ENCODE measurements around the gene SLC2A13. TPM values are rescaled to one million over a fixed set of nuclear protein-coding genes. Genes with fewer than 3 reads are reported as not detected.
"Not testable (repeated sequence)": the region's sequence is repeated elsewhere in the genome, so short reads cannot be mapped to it uniquely, and the experiment has no call there.

The SLC2A13 gene
- total RNA-seq, 1 donor from 2014 or later = 8.4 TPM

GRCh38 chr12:40047002-40047401 is 58.9 kb downstream of the SLC2A13 start:
- H3K9ac ChIP-seq (ENCODE audit: low read depth in 1 of 3, low read length in 3 of 3); H3K9me3 ChIP-seq (ENCODE audit: control insufficient read depth in 3 of 3, low read length in 3 of 3); H3K4me3 ChIP-seq (ENCODE audit: low read length in 3 of 3); H3K27me3 ChIP-seq (ENCODE audit: control insufficient read depth in 3 of 3, insufficient read depth in 3 of 3, low read length in 3 of 3); H3K27ac ChIP-seq (ENCODE audit: low read depth, low read length); H3K4me1 ChIP-seq (ENCODE audit: control insufficient read depth in 3 of 3, insufficient read depth in 3 of 3, low read length in 3 of 3); H3K36me3 ChIP-seq (ENCODE audit: control insufficient read depth in 3 of 3, insufficient read depth in 3 of 3, low read length in 3 of 3): not testable (repeated sequence)

- Histone ChIP-seq H3K4me1 (ENCODE audit: control insufficient read depth in 3 of 3, insufficient read depth in 3 of 3, low read length in 3 of 3) (no peaks in the 10 kb centered on the region), H3K4me3 (ENCODE audit: low read length in 3 of 3) (no peak overlapping the region), H3K36me3 (ENCODE audit: control insufficient read depth in 3 of 3, insufficient read depth in 3 of 3, low read length in 3 of 3) (no peaks in the 10 kb centered on the region), H3K9ac (ENCODE audit: low read depth in 1 of 3, low read length in 3 of 3) (no peak overlapping the region), H3K27ac (ENCODE audit: low read depth, low read length) (no peak overlapping the region), H3K27me3 (ENCODE audit: control insufficient read depth in 3 of 3, insufficient read depth in 3 of 3, low read length in 3 of 3) (no peaks in the 10 kb centered on the region), H3K9me3 (ENCODE audit: control insufficient read depth in 3 of 3, low read length in 3 of 3) (no peaks in the 10 kb centered on the region)
These were observed 60.2 kb downstream of the SLC2A13 start for GRCh38 chr12:40045656-40046055.

GRCh38 chr12:40044396-40044795 is 61.5 kb downstream of the SLC2A13 start:
- Histone ChIP-seq H3K36me3 (ENCODE audit: control insufficient read depth in 3 of 3, insufficient read depth in 3 of 3, low read length in 3 of 3) (no peaks in the 10 kb centered on the region), H3K4me1 (ENCODE audit: control insufficient read depth in 3 of 3, insufficient read depth in 3 of 3, low read length in 3 of 3) (no peaks in the 10 kb centered on the region), H3K9me3 (ENCODE audit: control insufficient read depth in 3 of 3, low read length in 3 of 3) (no peaks in the 10 kb centered on the region), H3K9ac (ENCODE audit: low read depth in 1 of 3, low read length in 3 of 3) (no peak overlapping the region), H3K4me3 (ENCODE audit: low read length in 3 of 3) (no peak overlapping the region), H3K27me3 (ENCODE audit: control insufficient read depth in 3 of 3, insufficient read depth in 3 of 3, low read length in 3 of 3) (no peaks in the 10 kb centered on the region), H3K27ac (ENCODE audit: low read depth, low read length) (no peak overlapping the region)

GRCh38 chr12:40039598-40039997 is 66.3 kb downstream of the SLC2A13 start:
- no peak overlapping the region for H3K9ac ChIP-seq (ENCODE audit: low read depth in 1 of 3, low read length in 3 of 3)
- H3K36me3 ChIP-seq (ENCODE audit: control insufficient read depth in 3 of 3, insufficient read depth in 3 of 3, low read length in 3 of 3) = no peaks in the 10 kb centered on the region
- no peaks in the 10 kb centered on the region for H3K27me3 ChIP-seq (ENCODE audit: control insufficient read depth in 3 of 3, insufficient read depth in 3 of 3, low read length in 3 of 3)
- H3K4me1 ChIP-seq (ENCODE audit: control insufficient read depth in 3 of 3, insufficient read depth in 3 of 3, low read length in 3 of 3) = no peaks in the 10 kb centered on the region
- H3K9me3 ChIP-seq (ENCODE audit: control insufficient read depth in 3 of 3, low read length in 3 of 3) = no peaks in the 10 kb centered on the region
- no peak overlapping the region for H3K27ac ChIP-seq (ENCODE audit: low read depth, low read length)
- H3K4me3 ChIP-seq (ENCODE audit: low read length in 3 of 3) = no peak overlapping the region

GRCh38 chr12:40038619-40039018 is 67.3 kb downstream of the SLC2A13 start:
- no peaks in the 10 kb centered on the region for H3K36me3 ChIP-seq (ENCODE audit: control insufficient read depth in 3 of 3, insufficient read depth in 3 of 3, low read length in 3 of 3)
- no peak overlapping the region for H3K27ac ChIP-seq (ENCODE audit: low read depth, low read length)

GRCh38 chr12:40034712-40035111 is 71.2 kb downstream of the SLC2A13 start:
- Histone ChIP-seq H3K9ac (ENCODE audit: low read depth in 1 of 3, low read length in 3 of 3) (no peak overlapping the region), H3K27me3 (ENCODE audit: control insufficient read depth in 3 of 3, insufficient read depth in 3 of 3, low read length in 3 of 3) (no peaks in the 10 kb centered on the region)

More at GRCh38 chr12:40038619-40039018, 67.3 kb downstream of the SLC2A13 start:
- Histone ChIP-seq H3K9me3 (ENCODE audit: control insufficient read depth in 3 of 3, low read length in 3 of 3) (no peaks in the 10 kb centered on the region), H3K9ac (ENCODE audit: low read depth in 1 of 3, low read length in 3 of 3) (no peak overlapping the region), H3K4me1 (ENCODE audit: control insufficient read depth in 3 of 3, insufficient read depth in 3 of 3, low read length in 3 of 3) (no peaks in the 10 kb centered on the region), H3K4me3 (ENCODE audit: low read length in 3 of 3) (no peak overlapping the region), H3K27me3 (ENCODE audit: control insufficient read depth in 3 of 3, insufficient read depth in 3 of 3, low read length in 3 of 3) (no peaks in the 10 kb centered on the region)

GRCh38 chr12:40034156-40034555 is 71.7 kb downstream of the SLC2A13 start:
- Histone ChIP-seq H3K4me1 (ENCODE audit: control insufficient read depth in 3 of 3, insufficient read depth in 3 of 3, low read length in 3 of 3) (no peaks in the 10 kb centered on the region), H3K9me3 (ENCODE audit: control insufficient read depth in 3 of 3, low read length in 3 of 3) (no peaks in the 10 kb centered on the region), H3K4me3 (ENCODE audit: low read length in 3 of 3) (no peak overlapping the region), H3K36me3 (ENCODE audit: control insufficient read depth in 3 of 3, insufficient read depth in 3 of 3, low read length in 3 of 3) (no peaks in the 10 kb centered on the region), H3K27me3 (ENCODE audit: control insufficient read depth in 3 of 3, insufficient read depth in 3 of 3, low read length in 3 of 3) (no peaks in the 10 kb centered on the region), H3K27ac (ENCODE audit: low read depth, low read length) (no peak overlapping the region), H3K9ac (ENCODE audit: low read depth in 1 of 3, low read length in 3 of 3) (no peak overlapping the region)

More at GRCh38 chr12:40034712-40035111, 71.2 kb downstream of the SLC2A13 start:
- Histone ChIP-seq H3K4me1 (ENCODE audit: control insufficient read depth in 3 of 3, insufficient read depth in 3 of 3, low read length in 3 of 3) (no peaks in the 10 kb centered on the region), H3K27ac (ENCODE audit: low read depth, low read length) (no peak overlapping the region), H3K4me3 (ENCODE audit: low read length in 3 of 3) (no peak overlapping the region), H3K36me3 (ENCODE audit: control insufficient read depth in 3 of 3, insufficient read depth in 3 of 3, low read length in 3 of 3) (no peaks in the 10 kb centered on the region), H3K9me3 (ENCODE audit: control insufficient read depth in 3 of 3, low read length in 3 of 3) (no peaks in the 10 kb centered on the region)

- no peak overlapping the region for H3K9ac ChIP-seq (ENCODE audit: low read depth in 1 of 3, low read length in 3 of 3)
- H3K27me3 ChIP-seq (ENCODE audit: control insufficient read depth in 3 of 3, insufficient read depth in 3 of 3, low read length in 3 of 3) = no peaks in the 10 kb centered on the region
- H3K4me3 ChIP-seq (ENCODE audit: low read length in 3 of 3) = no peak overlapping the region
- no peak overlapping the region for H3K27ac ChIP-seq (ENCODE audit: low read depth, low read length)
- no peaks in the 10 kb centered on the region for H3K9me3 ChIP-seq (ENCODE audit: control insufficient read depth in 3 of 3, low read length in 3 of 3)
- H3K4me1 ChIP-seq (ENCODE audit: control insufficient read depth in 3 of 3, insufficient read depth in 3 of 3, low read length in 3 of 3) = no peaks in the 10 kb centered on the region
- H3K36me3 ChIP-seq (ENCODE audit: control insufficient read depth in 3 of 3, insufficient read depth in 3 of 3, low read length in 3 of 3) = no peaks in the 10 kb centered on the region
These were observed 72.6 kb downstream of the SLC2A13 start for GRCh38 chr12:40033242-40033630.

GRCh38 chr12:40032433-40033241 is 73.2 kb downstream of the SLC2A13 start:
- no peak overlapping the region for H3K27ac ChIP-seq (ENCODE audit: low read depth, low read length)
- H3K9me3 ChIP-seq (ENCODE audit: control insufficient read depth in 3 of 3, low read length in 3 of 3) = no peaks in the 10 kb centered on the region
- no peak overlapping the region for H3K4me3 ChIP-seq (ENCODE audit: low read length in 3 of 3)
- no peak overlapping the region for H3K9ac ChIP-seq (ENCODE audit: low read depth in 1 of 3, low read length in 3 of 3)
- H3K4me1 ChIP-seq (ENCODE audit: control insufficient read depth in 3 of 3, insufficient read depth in 3 of 3, low read length in 3 of 3) = no peaks in the 10 kb centered on the region
- H3K27me3 ChIP-seq (ENCODE audit: control insufficient read depth in 3 of 3, insufficient read depth in 3 of 3, low read length in 3 of 3) = no peaks in the 10 kb centered on the region
- no peaks in the 10 kb centered on the region for H3K36me3 ChIP-seq (ENCODE audit: control insufficient read depth in 3 of 3, insufficient read depth in 3 of 3, low read length in 3 of 3)

- Histone ChIP-seq H3K27ac (ENCODE audit: low read depth, low read length) (no peak overlapping the region), H3K4me3 (ENCODE audit: low read length in 3 of 3) (no peak overlapping the region), H3K36me3 (ENCODE audit: control insufficient read depth in 3 of 3, insufficient read depth in 3 of 3, low read length in 3 of 3) (no peaks in the 10 kb centered on the region), H3K4me1 (ENCODE audit: control insufficient read depth in 3 of 3, insufficient read depth in 3 of 3, low read length in 3 of 3) (no peaks in the 10 kb centered on the region), H3K9ac (ENCODE audit: low read depth in 1 of 3, low read length in 3 of 3) (no peak overlapping the region), H3K9me3 (ENCODE audit: control insufficient read depth in 3 of 3, low read length in 3 of 3) (no peaks in the 10 kb centered on the region), H3K27me3 (ENCODE audit: control insufficient read depth in 3 of 3, insufficient read depth in 3 of 3, low read length in 3 of 3) (no peaks in the 10 kb centered on the region)
These were observed 73.9 kb downstream of the SLC2A13 start for GRCh38 chr12:40031965-40032364.
